CMK (cell line): ENCODE results near the gene NQO2.
"Not testable (repeated sequence)": the region's sequence is repeated elsewhere in the genome, so short reads cannot be mapped to it uniquely, and the experiment has no call there.

Experiments
- DNase-seq: peaks from one replicate; pipeline ENCODE4 v3.0.0-alpha.2; 2010; ENCODE audit warnings: low read depth

NQO2 gene

GRCh38 chr6:2970034-2970685, 29.5 kb upstream of the NQO2 start:
- DNase-seq = no peak

- DNase-seq = no peak
Observed at GRCh38 chr6:2970753-2971419, 28.8 kb upstream of the NQO2 start.

GRCh38 chr6:2971420-2972218, 28.1 kb upstream of the NQO2 start, which contains the start of gene SERPINB6:
Gene SERPINB6, minus strand, starts transcription at chr6:2971567. Its CDS starts 12,235 bp downstream, at chr6:2959332.
- DNase-seq = peak; percentile 80

GRCh38 chr6:2972219-2972487, 27.5 kb upstream of the NQO2 start:
- not testable (repeated sequence) for DNase-seq

GRCh38 chr6:2972685-2973084, 27.0 kb upstream of the NQO2 start:
- not testable (repeated sequence) for DNase-seq

- not testable (repeated sequence) for DNase-seq
Observed at GRCh38 chr6:2973180-2973579, 26.5 kb upstream of the NQO2 start.

GRCh38 chr6:2973676-2974075, 26.0 kb upstream of the NQO2 start:
- DNase-seq = no peak

GRCh38 chr6:2976060-2976459, 23.6 kb upstream of the NQO2 start:
- no peak for DNase-seq

GRCh38 chr6:2976571-2977085, 23.1 kb upstream of the NQO2 start:
- DNase-seq = no peak

GRCh38 chr6:2977290-2977689, 22.4 kb upstream of the NQO2 start:
- no peak for DNase-seq

GRCh38 chr6:2977799-2978590, 21.7 kb upstream of the NQO2 start:
- DNase-seq = no peak

GRCh38 chr6:2978923-2979322, 20.8 kb upstream of the NQO2 start:
- DNase-seq = no peak

- DNase-seq = no peak
Observed at GRCh38 chr6:2979819-2980464, 19.8 kb upstream of the NQO2 start.

- no peak for DNase-seq
Observed at GRCh38 chr6:2980465-2980855, 19.2 kb upstream of the NQO2 start.

GRCh38 chr6:2982426-2983117, 17.1 kb upstream of the NQO2 start:
- no peak for DNase-seq

GRCh38 chr6:2984738-2985406, 14.8 kb upstream of the NQO2 start:
- DNase-seq = no peak

GRCh38 chr6:2986722-2987221, 12.9 kb upstream of the NQO2 start:
- no peak for DNase-seq

GRCh38 chr6:2988094-2988425, 11.6 kb upstream of the NQO2 start:
- no peak for DNase-seq

GRCh38 chr6:2988426-2989331, 11.0 kb upstream of the NQO2 start:
- peak; percentile 77 for DNase-seq
